Panc1 (cell line): ENCODE data around the gene HMCES.

Source experiments
- POLR2AphosphoS5 ChIP-seq: IDR thresholded peaks from 2 replicates; pipeline ENCODE4 v1.6.1; 2012; ENCODE audit warnings: mild to moderate bottlenecking, low read depth, low read length, moderate library complexity
- SIN3A ChIP-seq: IDR thresholded peaks from 2 replicates; pipeline ENCODE4 v1.6.1; 2012; ENCODE audit warnings: low read depth, mild to moderate bottlenecking, low read length, moderate library complexity, borderline replicate concordance; ENCODE audit not compliant: insufficient read depth
- TF ChIP-seq, protein P1 (sequence below): fragments of 450-650 bp; IDR thresholded peaks from 2 replicates; pipeline ENCODE4 v1.5.1; 2017; ENCODE audit warnings: mild to moderate bottlenecking
- TF ChIP-seq, protein P2 (sequence below), 2 experiments: IDR thresholded peaks; 2 replicates each; pipeline ENCODE4 v1.6.1; 2011 to 2012; ENCODE audit warnings: low read depth in 2 of 2, control low read depth in 1 of 2, low read length in 1 of 2, mild to moderate bottlenecking in 1 of 2, moderate library complexity in 1 of 2; ENCODE audit not compliant: insufficient read depth in 1 of 2

DNA sequence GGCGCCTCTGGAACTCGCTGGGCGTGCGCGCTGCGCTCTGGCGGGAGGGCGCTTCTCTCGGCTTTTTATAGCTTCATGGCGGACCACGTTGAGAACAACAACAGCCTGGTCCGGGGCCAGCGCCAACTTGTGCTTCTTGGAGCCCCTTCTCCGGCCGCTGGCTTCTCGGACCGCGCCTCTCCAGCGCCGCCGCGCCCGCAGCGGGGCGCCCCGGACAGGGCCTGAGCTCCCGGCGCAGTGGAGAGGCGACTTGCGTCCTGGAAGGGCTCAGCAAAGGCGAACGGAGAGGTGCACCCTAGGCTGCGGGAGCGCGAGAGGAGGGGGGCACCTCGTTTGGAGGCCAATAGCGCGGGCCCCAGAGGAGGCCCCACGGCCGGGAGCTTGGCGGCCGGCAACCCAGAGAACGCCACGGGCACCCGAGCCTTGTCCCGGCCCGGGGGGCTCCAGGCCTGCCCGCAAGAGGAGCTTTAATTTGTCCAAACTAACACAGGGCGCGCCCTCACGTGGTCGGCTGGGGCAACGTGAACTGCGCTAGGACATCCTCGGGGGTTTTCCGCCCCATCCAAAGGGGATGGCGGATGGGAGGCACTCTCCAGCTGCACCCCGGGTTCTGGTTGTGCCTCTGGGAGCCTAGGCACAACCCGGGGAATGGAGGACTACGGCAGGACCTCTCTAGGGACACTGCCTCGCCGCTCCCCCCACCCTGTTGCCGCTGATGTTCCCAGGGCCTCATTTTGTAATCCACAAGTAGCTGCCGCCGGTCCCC is 37.8 kb downstream of the HMCES start:
- peak; percentile 98; the same call in 1 of the 2 replicates for TF ChIP-seq SIN3A
- TF ChIP-seq, protein P1, sequence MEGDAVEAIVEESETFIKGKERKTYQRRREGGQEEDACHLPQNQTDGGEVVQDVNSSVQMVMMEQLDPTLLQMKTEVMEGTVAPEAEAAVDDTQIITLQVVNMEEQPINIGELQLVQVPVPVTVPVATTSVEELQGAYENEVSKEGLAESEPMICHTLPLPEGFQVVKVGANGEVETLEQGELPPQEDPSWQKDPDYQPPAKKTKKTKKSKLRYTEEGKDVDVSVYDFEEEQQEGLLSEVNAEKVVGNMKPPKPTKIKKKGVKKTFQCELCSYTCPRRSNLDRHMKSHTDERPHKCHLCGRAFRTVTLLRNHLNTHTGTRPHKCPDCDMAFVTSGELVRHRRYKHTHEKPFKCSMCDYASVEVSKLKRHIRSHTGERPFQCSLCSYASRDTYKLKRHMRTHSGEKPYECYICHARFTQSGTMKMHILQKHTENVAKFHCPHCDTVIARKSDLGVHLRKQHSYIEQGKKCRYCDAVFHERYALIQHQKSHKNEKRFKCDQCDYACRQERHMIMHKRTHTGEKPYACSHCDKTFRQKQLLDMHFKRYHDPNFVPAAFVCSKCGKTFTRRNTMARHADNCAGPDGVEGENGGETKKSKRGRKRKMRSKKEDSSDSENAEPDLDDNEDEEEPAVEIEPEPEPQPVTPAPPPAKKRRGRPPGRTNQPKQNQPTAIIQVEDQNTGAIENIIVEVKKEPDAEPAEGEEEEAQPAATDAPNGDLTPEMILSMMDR, result peak; percentile 95
- TF ChIP-seq, protein P2, sequence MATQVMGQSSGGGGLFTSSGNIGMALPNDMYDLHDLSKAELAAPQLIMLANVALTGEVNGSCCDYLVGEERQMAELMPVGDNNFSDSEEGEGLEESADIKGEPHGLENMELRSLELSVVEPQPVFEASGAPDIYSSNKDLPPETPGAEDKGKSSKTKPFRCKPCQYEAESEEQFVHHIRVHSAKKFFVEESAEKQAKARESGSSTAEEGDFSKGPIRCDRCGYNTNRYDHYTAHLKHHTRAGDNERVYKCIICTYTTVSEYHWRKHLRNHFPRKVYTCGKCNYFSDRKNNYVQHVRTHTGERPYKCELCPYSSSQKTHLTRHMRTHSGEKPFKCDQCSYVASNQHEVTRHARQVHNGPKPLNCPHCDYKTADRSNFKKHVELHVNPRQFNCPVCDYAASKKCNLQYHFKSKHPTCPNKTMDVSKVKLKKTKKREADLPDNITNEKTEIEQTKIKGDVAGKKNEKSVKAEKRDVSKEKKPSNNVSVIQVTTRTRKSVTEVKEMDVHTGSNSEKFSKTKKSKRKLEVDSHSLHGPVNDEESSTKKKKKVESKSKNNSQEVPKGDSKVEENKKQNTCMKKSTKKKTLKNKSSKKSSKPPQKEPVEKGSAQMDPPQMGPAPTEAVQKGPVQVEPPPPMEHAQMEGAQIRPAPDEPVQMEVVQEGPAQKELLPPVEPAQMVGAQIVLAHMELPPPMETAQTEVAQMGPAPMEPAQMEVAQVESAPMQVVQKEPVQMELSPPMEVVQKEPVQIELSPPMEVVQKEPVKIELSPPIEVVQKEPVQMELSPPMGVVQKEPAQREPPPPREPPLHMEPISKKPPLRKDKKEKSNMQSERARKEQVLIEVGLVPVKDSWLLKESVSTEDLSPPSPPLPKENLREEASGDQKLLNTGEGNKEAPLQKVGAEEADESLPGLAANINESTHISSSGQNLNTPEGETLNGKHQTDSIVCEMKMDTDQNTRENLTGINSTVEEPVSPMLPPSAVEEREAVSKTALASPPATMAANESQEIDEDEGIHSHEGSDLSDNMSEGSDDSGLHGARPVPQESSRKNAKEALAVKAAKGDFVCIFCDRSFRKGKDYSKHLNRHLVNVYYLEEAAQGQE (IDR thresholded peaks at IDR 0.05; ENCODE audit: insufficient read depth in 1 of 2, low read depth in 2 of 2, low read length in 1 of 2), result peak in 1 of 2 experiments; percentile 48; a peak in 1 of 4 replicates
- no peak; the same call in none of the 2 replicates for TF ChIP-seq POLR2AphosphoS5
